ENCODE data around the gene HS6ST1. TPM values are rescaled to one million over a fixed set of nuclear protein-coding genes. Genes with fewer than 3 reads are reported as not detected.

The HS6ST1 gene
- total RNA-seq, 6 experiments from 2014 or later, result 18.5 to 27.2 (median 24.3) TPM

DNA sequence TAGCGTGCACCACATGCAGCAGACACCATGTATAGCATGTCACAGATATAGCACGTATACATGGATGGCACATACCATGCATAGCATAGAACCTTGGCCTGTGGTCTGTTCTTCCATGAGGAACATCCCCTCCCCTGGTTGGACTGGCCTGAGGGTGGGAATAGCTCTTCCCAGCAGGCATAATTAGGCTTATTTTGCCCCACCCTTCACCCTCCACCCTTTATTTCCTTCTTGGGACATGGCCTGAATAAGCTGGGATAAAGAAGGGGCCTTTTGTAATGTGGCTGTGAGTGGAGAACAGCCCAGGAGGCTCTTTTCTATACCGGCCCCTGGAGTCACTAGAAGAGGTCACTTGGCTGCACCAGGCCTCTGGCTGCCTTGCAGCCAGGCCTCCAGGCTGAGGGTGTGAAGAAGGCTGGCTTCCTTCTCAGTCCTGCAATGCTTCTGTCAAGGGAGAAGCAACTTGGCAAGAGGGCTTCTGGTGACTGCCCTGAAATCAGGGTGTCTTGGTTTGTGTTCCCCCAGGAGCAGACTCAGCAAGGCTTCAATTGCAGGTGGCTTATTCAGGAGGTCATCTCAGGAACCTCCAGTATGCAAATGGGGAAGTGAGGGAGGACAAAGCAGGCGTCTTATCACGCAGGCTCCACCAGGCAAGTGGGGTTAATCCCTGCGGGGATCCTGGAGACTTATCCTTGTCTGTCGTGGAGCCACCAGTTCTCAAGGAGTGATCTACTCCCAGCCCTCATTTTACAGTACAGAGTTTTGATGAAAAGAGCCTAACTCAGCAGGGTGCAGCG, 68.2 kb downstream of the HS6ST1 start:
- no peak overlapping the region for H3K27ac Mint-ChIP-seq
- H3K4me1 Mint-ChIP-seq (ENCODE audit: low read depth), result no peaks in the 10 kb centered on the region
- TF ChIP-seq CTCF (IDR thresholded peaks at IDR 0.05), result no peak
- no peaks in the 10 kb centered on the region for H3K36me3 Mint-ChIP-seq (ENCODE audit: low read depth)
- no peak overlapping the region for H3K4me3 Mint-ChIP-seq
- peaks cover 17% of the 10 kb centered on the region for H3K27me3 Mint-ChIP-seq (ENCODE audit: insufficient read depth)
- no peak for DNase-seq
- H3K9me3 Mint-ChIP-seq, result no peaks in the 10 kb centered on the region

GRCh38 chr2:128249555-128249954, 69.1 kb downstream of the HS6ST1 start:
- H3K27me3 Mint-ChIP-seq (ENCODE audit: insufficient read depth), result peaks cover 12% of the 10 kb centered on the region

DNA sequence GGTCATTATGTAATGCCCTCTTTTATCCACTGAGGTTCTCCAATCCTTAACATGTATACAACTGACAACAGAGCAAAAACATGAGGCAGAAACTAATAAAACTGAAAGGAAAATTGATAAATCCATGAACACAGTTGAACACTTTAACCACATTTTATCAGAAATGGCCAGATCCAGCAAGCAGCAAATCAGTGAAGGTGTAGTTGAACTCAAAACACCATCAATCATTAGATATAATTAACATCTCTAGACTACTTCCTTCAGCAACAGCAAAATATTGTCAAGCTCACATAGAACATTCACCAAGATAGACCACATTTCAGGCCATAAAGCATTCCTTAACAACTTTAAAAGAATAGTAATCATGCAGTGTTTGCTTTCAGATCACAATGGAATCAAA, 72.9 kb downstream of the HS6ST1 start:
- H3K9me3 Mint-ChIP-seq, result no peaks in the 10 kb centered on the region
- H3K36me3 Mint-ChIP-seq (ENCODE audit: low read depth), result no peaks in the 10 kb centered on the region
- no peaks in the 10 kb centered on the region for H3K4me1 Mint-ChIP-seq (ENCODE audit: low read depth)
- H3K27ac Mint-ChIP-seq, result no peak overlapping the region
- H3K4me3 Mint-ChIP-seq, result no peak overlapping the region
- no peak for TF ChIP-seq CTCF (IDR thresholded peaks at IDR 0.05)
- DNase-seq, result no peak
- peaks cover 33% of the 10 kb centered on the region for H3K27me3 Mint-ChIP-seq (ENCODE audit: insufficient read depth)

More at GRCh38 chr2:128249555-128249954, 69.1 kb downstream of the HS6ST1 start:
- Mint-ChIP-seq H3K4me3 (no peak overlapping the region), H3K36me3 (ENCODE audit: low read depth) (no peaks in the 10 kb centered on the region), H3K4me1 (ENCODE audit: low read depth) (no peaks in the 10 kb centered on the region), H3K9me3 (no peaks in the 10 kb centered on the region), H3K27ac (no peak overlapping the region)
- TF ChIP-seq CTCF (IDR thresholded peaks at IDR 0.05), result no peak
- no peak for DNase-seq

DNA sequence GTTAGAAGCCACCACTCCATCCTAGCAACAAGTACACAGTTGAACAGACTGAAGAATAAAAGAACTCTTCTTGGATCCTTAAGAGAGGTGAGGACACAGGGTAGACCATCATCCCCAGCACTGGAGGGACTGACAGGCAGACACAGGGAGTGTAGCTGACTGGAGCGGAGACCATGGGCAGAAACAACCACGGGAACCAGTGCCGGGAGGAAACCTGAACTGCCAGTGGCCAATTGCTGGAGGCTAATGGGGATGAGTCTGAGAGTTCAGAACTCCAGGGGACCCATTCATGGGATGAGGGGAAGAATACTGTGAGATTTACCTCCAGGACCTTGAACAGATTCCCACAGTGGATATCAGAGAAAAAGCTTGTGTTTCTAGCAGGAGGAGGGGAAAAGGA, 76.8 kb downstream of the HS6ST1 start:
- Mint-ChIP-seq H3K27ac (no peak overlapping the region), H3K27me3 (ENCODE audit: insufficient read depth) (peaks cover 36% of the 10 kb centered on the region), H3K4me1 (ENCODE audit: low read depth) (peaks cover 13% of the 10 kb centered on the region), H3K4me3 (no peak overlapping the region), H3K36me3 (ENCODE audit: low read depth) (no peaks in the 10 kb centered on the region), H3K9me3 (no peaks in the 10 kb centered on the region)
- no peak for TF ChIP-seq CTCF (IDR thresholded peaks at IDR 0.05)
- no peak for DNase-seq

DNA sequence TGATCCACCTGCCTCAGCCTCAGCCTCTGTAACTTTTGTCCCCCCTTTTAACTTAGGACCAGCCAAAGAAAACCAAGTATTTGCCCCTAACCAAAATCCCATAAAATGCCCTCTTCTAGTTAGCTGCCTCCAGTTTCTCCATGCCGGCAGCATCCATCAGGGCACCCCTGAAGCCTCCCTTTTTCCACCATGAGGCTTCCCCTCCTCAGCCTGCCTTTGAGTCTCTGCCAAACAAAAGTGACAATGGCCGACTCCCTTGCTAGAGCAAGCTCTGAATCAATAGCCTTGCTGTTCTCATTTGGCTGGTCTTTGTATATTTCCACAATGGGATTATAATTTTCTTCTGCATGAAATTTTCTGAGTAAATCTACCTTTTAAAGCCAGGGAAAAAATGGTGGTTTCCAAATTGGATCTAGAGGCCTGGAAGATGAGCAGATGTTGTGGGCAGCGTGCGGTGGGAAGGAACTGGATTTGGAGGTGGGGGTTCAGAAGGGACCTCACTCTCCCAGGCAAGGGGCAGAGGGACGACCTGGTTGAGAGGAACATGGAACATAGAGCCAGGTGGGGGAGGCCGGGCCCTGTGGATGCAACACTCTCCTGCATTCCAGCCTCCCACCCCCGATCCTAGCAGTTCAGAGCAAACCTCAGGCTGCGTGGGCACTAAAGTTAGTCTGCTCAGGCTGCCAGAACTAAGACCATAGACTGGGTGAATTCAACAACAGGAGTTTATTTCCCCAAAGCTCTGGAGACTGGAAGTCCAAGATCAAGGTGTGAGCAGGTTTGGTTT, 80.6 kb downstream of the HS6ST1 start:
- Mint-ChIP-seq H3K27ac (no peak overlapping the region), H3K9me3 (no peaks in the 10 kb centered on the region), H3K4me3 (no peak overlapping the region), H3K27me3 (ENCODE audit: insufficient read depth) (peaks cover 27% of the 10 kb centered on the region), H3K36me3 (ENCODE audit: low read depth) (no peaks in the 10 kb centered on the region), H3K4me1 (ENCODE audit: low read depth) (peaks cover 23% of the 10 kb centered on the region)
- no peak for DNase-seq
- no peak for TF ChIP-seq CTCF (IDR thresholded peaks at IDR 0.05)
